Transverse colon (tissue), 4 donors: ENCODE data around the gene PDE9A. TPM values are rescaled to one million over a fixed set of nuclear protein-coding genes. Genes with fewer than 3 reads are reported as not detected.
A peak's percentile ranks its signal among the peaks of the same experiment; 100 is the strongest.

Source experiments
- DNase-seq: peaks from one replicate; pipeline ENCODE4 v3.0.0-alpha.2; 2019
- H3K27ac ChIP-seq, 4 donors: fragments of 200-600 bp; sonication (generic); 2 replicates each; pipeline ENCODE4 v1.5.1; 2016 to 2018; ENCODE audit warnings: inconsistent platforms in 4 of 4
- H3K27me3 ChIP-seq: fragments of 200-600 bp; sonication (generic); 2 replicates; pipeline ENCODE4 v1.5.1; 2017; ENCODE audit warnings: inconsistent platforms
- H3K36me3 ChIP-seq, 4 donors: fragments of 200-600 bp; sonication (generic); 2 replicates each; pipeline ENCODE4 v1.5.1; 2017 to 2019; ENCODE audit warnings: inconsistent platforms in 4 of 4
- H3K4me1 ChIP-seq, 4 donors: fragments of 200-600 bp; sonication (generic); 2 replicates each; pipeline ENCODE4 v1.5.1; 2017 to 2020; ENCODE audit warnings: inconsistent platforms in 4 of 4
- H3K4me3 ChIP-seq, 4 donors: fragments of 200-600 bp; sonication (generic); 1 replicate in 1 of 4; 2 replicates in 3 of 4; pipeline versions ENCODE4 v1.5.1 to v1.6.1; 2017 to 2019; ENCODE audit warnings: inconsistent platforms in 4 of 4
- H3K9me3 ChIP-seq, 2 donors: fragments of 200-600 bp; sonication (generic); 2 replicates each; pipeline ENCODE4 v1.5.1; 2017 to 2019; ENCODE audit warnings: inconsistent platforms in 2 of 2
- CTCF ChIP-seq, 5 experiments: fragments of 200-600 bp in 3 of 5; fragments of 450-650 bp in 2 of 5; sonication (generic) in 3 of 5; IDR thresholded peaks; 1 replicate in 2 of 5; 2 replicates in 3 of 5; pipeline ENCODE4 v1.5.1; 2016 to 2017; ENCODE audit warnings: antibody characterized with exemption in 5 of 5, inconsistent platforms in 3 of 5, mild to moderate bottlenecking in 2 of 5, moderate library complexity in 1 of 5
- EP300 ChIP-seq: sonication (generic); formaldehyde crosslinking; IDR thresholded peaks from one replicate; pipeline ENCODE4 v1.6.1; 2017; ENCODE audit warnings: antibody characterized with exemption, low read depth
- POLR2A ChIP-seq: fragments of 450-650 bp; IDR thresholded peaks from one replicate; pipeline ENCODE4 v1.6.1; 2016; ENCODE audit warnings: antibody characterized with exemption, mild to moderate bottlenecking, moderate library complexity
- POLR2AphosphoS5 ChIP-seq, 3 donors: sonication (generic); formaldehyde crosslinking; IDR thresholded peaks; one replicate each; pipeline ENCODE4 v1.6.1; 2016; ENCODE audit warnings: antibody characterized with exemption in 3 of 3
- WGBS, 2 donors: methylation state at CpG; one replicate each; pipeline ENCODE4 v1.1.5; 2018; ENCODE audit warnings: low coverage in 1 of 2; 5-methylcytosine and 5-hydroxymethylcytosine counted together
- in situ Hi-C, 4 donors: fragments of 200-750 bp; cut with MboI; loops; one replicate each; pipeline versions ENCODE4 v1.15.0 to v1.15.1; 2017; ENCODE audit warnings: low sequenced_read_pairs in 3 of 4, low pct_ligation_motif_present in 1 of 4, low pct_unique_long_range_greater_than_20kb in 1 of 4
- intact Hi-C: fragments of 100-400 bp; cut with DNase I; formaldehyde crosslinking; loops from one replicate; pipeline ENCODE4 v1.15.1; 2023; ENCODE audit warnings: low total_unique reads
- total RNA-seq, 4 donors: library from RNA; depleted of rRNA; stranded (reverse); fragments of >200 nt; gene quantifications; one replicate each; pipeline ENCODE4 v1.1.0, GENCODE V29; 2016

Gene PDE9A
- total RNA-seq, 4 donors from 2014 or later, result 65.7 to 673 (median 364) TPM

GRCh38 chr21:42777064-42777756 lies 123.8 kb downstream of the PDE9A start:
- Histone ChIP-seq H3K9me3 (no peaks in the 10 kb centered on the region), H3K36me3 (peaks cover 0 to 14% (median 0%) of the 10 kb centered on the region in 4 donors), H3K4me1 (peaks cover 0 to 17% (median 16%) of the 10 kb centered on the region in 4 donors), H3K27me3 (peaks cover 3% of the 10 kb centered on the region), H3K27ac (no peak overlapping the region), H3K4me3 (no peak overlapping the region)
- intact Hi-C loops, result no loop called here
- 77% methylated on average over 15 of the region's 18 CpGs; no CpG with 5 or more reads in 1 of the 2 donors for WGBS, 2 donors
- no peak for DNase-seq
- in situ Hi-C loops, result no loop called here
- no peak for TF ChIP-seq POLR2A
- TF ChIP-seq EP300, result no peak
- TF ChIP-seq CTCF (IDR thresholded peaks at IDR 0.05), result no peak
- peak in 1 of 3 donors; percentile 32 for TF ChIP-seq POLR2AphosphoS5 (IDR thresholded peaks at IDR 0.05)

- 68 to 74% methylated on average over 7 to 21 of the region's 21 CpGs for WGBS, 2 donors
- intact Hi-C loops, result no loop called here
- TF ChIP-seq POLR2A (no peak), EP300 (no peak), CTCF (IDR thresholded peaks at IDR 0.05) (no peak), POLR2AphosphoS5 (IDR thresholded peaks at IDR 0.05) (no peak)
Measured at GRCh38 chr21:42777757-42778344, 124.4 kb downstream of the PDE9A start.

GRCh38 chr21:42779431-42779861 lies 126.0 kb downstream of the PDE9A start:
- no peak overlapping the region for H3K4me3 ChIP-seq
- in situ Hi-C loops (no loop called here), intact Hi-C loops (no loop called here)
- TF ChIP-seq CTCF (IDR thresholded peaks at IDR 0.05), result no peak
- TF ChIP-seq POLR2AphosphoS5 (IDR thresholded peaks at IDR 0.05), result no peak
- TF ChIP-seq POLR2A, result no peak
- TF ChIP-seq EP300, result no peak
- 67% methylated on average over 10 of the region's 10 CpGs; no CpG with 5 or more reads in 1 of the 2 donors for WGBS, 2 donors
- H3K27me3 ChIP-seq, result peaks cover 3% of the 10 kb centered on the region
- H3K9me3 ChIP-seq, result no peaks in the 10 kb centered on the region
- peaks cover 0 to 24% (median 18%) of the 10 kb centered on the region in 4 donors for H3K4me1 ChIP-seq
- H3K27ac ChIP-seq, result no peak overlapping the region
- H3K36me3 ChIP-seq, result no peaks in the 10 kb centered on the region
- DNase-seq, result no peak

More at GRCh38 chr21:42777757-42778344, 124.4 kb downstream of the PDE9A start:
- no peak overlapping the region for H3K27ac ChIP-seq
- H3K36me3 ChIP-seq, result peaks cover 0 to 9% (median 0%) of the 10 kb centered on the region in 4 donors
- DNase-seq, result no peak
- no peak overlapping the region for H3K4me3 ChIP-seq
- H3K4me1 ChIP-seq, result peaks cover 0 to 20% (median 16%) of the 10 kb centered on the region in 4 donors
- H3K9me3 ChIP-seq, result no peaks in the 10 kb centered on the region
- in situ Hi-C loops, result no loop called here
- peaks cover 3% of the 10 kb centered on the region for H3K27me3 ChIP-seq

- Histone ChIP-seq H3K9me3 (no peaks in the 10 kb centered on the region), H3K4me3 (no peak overlapping the region), H3K27me3 (peaks cover 3% of the 10 kb centered on the region), H3K4me1 (peaks cover 0 to 24% (median 18%) of the 10 kb centered on the region in 4 donors), H3K27ac (no peak overlapping the region), H3K36me3 (no peaks in the 10 kb centered on the region)
- no peak for DNase-seq
- TF ChIP-seq EP300 (no peak), POLR2AphosphoS5 (IDR thresholded peaks at IDR 0.05) (no peak), POLR2A (no peak), CTCF (IDR thresholded peaks at IDR 0.05) (no peak)
- in situ Hi-C loops (no loop called here), intact Hi-C loops (no loop called here)
- WGBS, 2 donors, result 44 to 65% methylated on average over 7 to 8 of the region's 8 CpGs
Measured at GRCh38 chr21:42780617-42781016, 127.2 kb downstream of the PDE9A start.
